ENCODE measurements around the gene GSTT4. TPM values are rescaled to one million over a fixed set of nuclear protein-coding genes. Genes with fewer than 3 reads are reported as not detected.

Gene GSTT4
- total RNA-seq, 1 donor, result not detected

- H2AFZ ChIP-seq (ENCODE audit: low read length), result no peak overlapping the region
- no peaks in the 10 kb centered on the region for H3K27me3 ChIP-seq (ENCODE audit: insufficient read depth, low read length)
- H3K79me2 ChIP-seq (ENCODE audit: insufficient read depth, low read length), result peaks cover 16% of the 10 kb centered on the region
- peaks cover 9% of the 10 kb centered on the region for H3K4me1 ChIP-seq (ENCODE audit: insufficient read depth, low read length)
- no peak overlapping the region for H3K4me2 ChIP-seq (ENCODE audit: insufficient read depth, low read length)
- H3K27ac ChIP-seq (ENCODE audit: low read depth, low read length), result no peak overlapping the region
- peaks cover 28% of the 10 kb centered on the region for H3K36me3 ChIP-seq (ENCODE audit: insufficient read depth, low read length)
- no peak overlapping the region for H3K4me3 ChIP-seq (ENCODE audit: insufficient read depth, low read length)
- peaks cover 36% of the 10 kb centered on the region for H4K20me1 ChIP-seq (ENCODE audit: insufficient read depth, low read length)
- no peak for DNase-seq (ENCODE audit: insufficient read length, low spot score, missing footprints)
- no peaks in the 10 kb centered on the region for H3K9me3 ChIP-seq (ENCODE audit: low read depth, low read length)
- TF ChIP-seq, protein P1, sequence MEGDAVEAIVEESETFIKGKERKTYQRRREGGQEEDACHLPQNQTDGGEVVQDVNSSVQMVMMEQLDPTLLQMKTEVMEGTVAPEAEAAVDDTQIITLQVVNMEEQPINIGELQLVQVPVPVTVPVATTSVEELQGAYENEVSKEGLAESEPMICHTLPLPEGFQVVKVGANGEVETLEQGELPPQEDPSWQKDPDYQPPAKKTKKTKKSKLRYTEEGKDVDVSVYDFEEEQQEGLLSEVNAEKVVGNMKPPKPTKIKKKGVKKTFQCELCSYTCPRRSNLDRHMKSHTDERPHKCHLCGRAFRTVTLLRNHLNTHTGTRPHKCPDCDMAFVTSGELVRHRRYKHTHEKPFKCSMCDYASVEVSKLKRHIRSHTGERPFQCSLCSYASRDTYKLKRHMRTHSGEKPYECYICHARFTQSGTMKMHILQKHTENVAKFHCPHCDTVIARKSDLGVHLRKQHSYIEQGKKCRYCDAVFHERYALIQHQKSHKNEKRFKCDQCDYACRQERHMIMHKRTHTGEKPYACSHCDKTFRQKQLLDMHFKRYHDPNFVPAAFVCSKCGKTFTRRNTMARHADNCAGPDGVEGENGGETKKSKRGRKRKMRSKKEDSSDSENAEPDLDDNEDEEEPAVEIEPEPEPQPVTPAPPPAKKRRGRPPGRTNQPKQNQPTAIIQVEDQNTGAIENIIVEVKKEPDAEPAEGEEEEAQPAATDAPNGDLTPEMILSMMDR (IDR thresholded peaks at IDR 0.05; ENCODE audit: extremely low read depth, low read depth, low read length), result no peak
These were observed 32.9 kb upstream of the GSTT4 start for GRCh38 chr22:24037851-24038765.

DNA sequence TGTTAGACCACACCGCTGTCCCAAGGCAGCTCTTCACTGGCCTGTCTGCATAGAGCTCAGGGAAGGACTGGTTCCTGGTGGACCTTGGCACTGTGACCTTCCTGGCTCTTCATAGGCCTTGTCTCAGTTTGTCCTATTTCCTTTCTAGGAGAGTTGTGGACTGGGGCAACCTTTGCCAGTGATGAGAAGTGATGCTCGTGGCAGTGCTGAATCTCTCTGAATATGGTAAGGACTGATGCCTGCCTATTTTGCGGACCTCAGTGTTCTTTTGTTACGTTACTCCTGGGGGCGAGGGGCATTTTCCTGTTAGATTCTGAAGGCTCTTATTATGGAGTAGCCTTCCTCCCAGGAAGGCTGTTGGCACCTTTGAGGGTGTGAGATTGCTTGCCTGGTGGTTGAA lies 30.0 kb upstream of the GSTT4 start:
- H3K27ac ChIP-seq (ENCODE audit: low read depth, low read length), result no peak overlapping the region
- no peak for DNase-seq (ENCODE audit: insufficient read length, low spot score, missing footprints)
- TF ChIP-seq, protein P1 (IDR thresholded peaks at IDR 0.05; ENCODE audit: extremely low read depth, low read depth, low read length), result no peak
- H3K4me1 ChIP-seq (ENCODE audit: insufficient read depth, low read length), result no peaks in the 10 kb centered on the region
- no peaks in the 10 kb centered on the region for H3K9me3 ChIP-seq (ENCODE audit: low read depth, low read length)
- H3K79me2 ChIP-seq (ENCODE audit: insufficient read depth, low read length), result peaks cover 42% of the 10 kb centered on the region
- H3K27me3 ChIP-seq (ENCODE audit: insufficient read depth, low read length), result no peaks in the 10 kb centered on the region
- H4K20me1 ChIP-seq (ENCODE audit: insufficient read depth, low read length), result peaks cover 57% of the 10 kb centered on the region
- no peak overlapping the region for H2AFZ ChIP-seq (ENCODE audit: low read length)
- no peak overlapping the region for H3K4me3 ChIP-seq (ENCODE audit: insufficient read depth, low read length)
- H3K4me2 ChIP-seq (ENCODE audit: insufficient read depth, low read length), result no peak overlapping the region
- peaks cover 28% of the 10 kb centered on the region for H3K36me3 ChIP-seq (ENCODE audit: insufficient read depth, low read length)

DNA sequence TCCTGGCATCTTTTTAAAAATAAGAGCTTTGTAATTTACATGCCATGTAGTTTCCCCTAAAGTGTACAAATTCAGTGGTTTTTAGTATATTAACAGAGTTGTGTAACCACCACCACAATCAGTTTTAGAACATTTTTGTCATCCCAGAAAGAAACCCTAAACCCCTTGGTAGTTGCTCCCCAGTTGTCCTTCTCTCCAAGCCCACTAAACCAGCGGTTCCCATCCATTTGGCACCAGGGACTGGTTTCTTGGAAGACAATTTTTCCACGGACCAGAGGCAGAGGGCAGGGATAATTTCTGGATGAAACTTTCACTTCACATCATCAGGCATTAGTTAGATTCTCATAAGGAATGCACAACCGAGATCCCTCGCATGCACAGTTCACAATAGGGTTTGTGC lies 28.5 kb upstream of the GSTT4 start:
- Histone ChIP-seq H3K36me3 (ENCODE audit: insufficient read depth, low read length) (peaks cover 20% of the 10 kb centered on the region), H2AFZ (ENCODE audit: low read length) (no peak overlapping the region), H3K9me3 (ENCODE audit: low read depth, low read length) (no peaks in the 10 kb centered on the region), H3K4me2 (ENCODE audit: insufficient read depth, low read length) (no peak overlapping the region), H4K20me1 (ENCODE audit: insufficient read depth, low read length) (peaks cover 63% of the 10 kb centered on the region), H3K4me1 (ENCODE audit: insufficient read depth, low read length) (no peaks in the 10 kb centered on the region), H3K27me3 (ENCODE audit: insufficient read depth, low read length) (no peaks in the 10 kb centered on the region), H3K27ac (ENCODE audit: low read depth, low read length) (no peak overlapping the region), H3K79me2 (ENCODE audit: insufficient read depth, low read length) (peaks cover 58% of the 10 kb centered on the region), H3K4me3 (ENCODE audit: insufficient read depth, low read length) (no peak overlapping the region)
- DNase-seq (ENCODE audit: insufficient read length, low spot score, missing footprints), result no peak
- TF ChIP-seq, protein P1 (IDR thresholded peaks at IDR 0.05; ENCODE audit: extremely low read depth, low read depth, low read length), result no peak

- no peak for DNase-seq (ENCODE audit: insufficient read length, low spot score, missing footprints)
- H3K4me3 ChIP-seq (ENCODE audit: insufficient read depth, low read length), result no peak overlapping the region
- H4K20me1 ChIP-seq (ENCODE audit: insufficient read depth, low read length), result peaks cover 65% of the 10 kb centered on the region
- peaks cover 5% of the 10 kb centered on the region for H3K36me3 ChIP-seq (ENCODE audit: insufficient read depth, low read length)
- H3K27ac ChIP-seq (ENCODE audit: low read depth, low read length), result no peak overlapping the region
- H3K9me3 ChIP-seq (ENCODE audit: low read depth, low read length), result no peaks in the 10 kb centered on the region
- H2AFZ ChIP-seq (ENCODE audit: low read length), result no peak overlapping the region
- H3K79me2 ChIP-seq (ENCODE audit: insufficient read depth, low read length), result peaks cover 86% of the 10 kb centered on the region
- no peak overlapping the region for H3K4me2 ChIP-seq (ENCODE audit: insufficient read depth, low read length)
- TF ChIP-seq, protein P1 (IDR thresholded peaks at IDR 0.05; ENCODE audit: extremely low read depth, low read depth, low read length), result no peak
- H3K4me1 ChIP-seq (ENCODE audit: insufficient read depth, low read length), result no peaks in the 10 kb centered on the region
- H3K27me3 ChIP-seq (ENCODE audit: insufficient read depth, low read length), result no peaks in the 10 kb centered on the region
These were observed 25.0 kb upstream of the GSTT4 start for GRCh38 chr22:24030186-24030702.

All from osteoblast (primary cell).